Measurements from ENCODE around the gene NAV2.

The NAV2 gene

DNA sequence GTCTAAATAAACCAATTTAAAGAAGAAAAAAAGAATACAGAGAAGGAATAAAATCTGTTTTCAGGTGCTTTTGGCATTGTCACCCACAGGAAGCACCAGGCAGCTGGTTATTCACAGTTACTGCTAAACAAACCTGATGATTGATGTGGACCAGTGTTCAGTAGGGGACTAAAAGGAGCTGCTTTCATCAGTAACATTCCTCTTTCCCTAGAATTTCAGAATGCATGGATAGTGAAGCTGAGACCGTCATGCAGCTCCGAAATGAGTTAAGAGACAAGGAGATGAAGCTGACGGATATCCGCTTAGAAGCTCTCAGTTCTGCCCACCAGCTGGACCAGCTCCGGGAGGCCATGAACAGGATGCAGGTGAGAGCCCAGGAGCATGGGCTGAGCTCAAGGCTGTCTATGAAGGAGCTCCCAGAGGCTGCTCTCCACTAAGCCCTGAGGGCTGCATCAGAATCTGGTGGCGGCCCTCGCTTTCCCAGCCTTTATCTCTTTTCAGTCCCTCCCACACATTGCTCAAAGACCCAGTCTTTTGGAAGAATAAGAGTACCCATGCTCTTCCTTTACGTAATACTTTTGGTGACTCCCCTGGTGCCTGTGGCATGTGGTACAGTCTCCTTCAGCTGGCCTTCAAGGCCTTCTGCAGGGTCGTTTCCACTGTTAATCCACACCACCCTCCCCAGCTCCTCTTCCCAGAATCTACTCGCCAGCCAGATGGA is 378.2 kb downstream of the NAV2 start:
- in situ Hi-C loops (cut with HindIII; ENCODE audit: low sequenced_read_pairs), result no loop called here

DNA sequence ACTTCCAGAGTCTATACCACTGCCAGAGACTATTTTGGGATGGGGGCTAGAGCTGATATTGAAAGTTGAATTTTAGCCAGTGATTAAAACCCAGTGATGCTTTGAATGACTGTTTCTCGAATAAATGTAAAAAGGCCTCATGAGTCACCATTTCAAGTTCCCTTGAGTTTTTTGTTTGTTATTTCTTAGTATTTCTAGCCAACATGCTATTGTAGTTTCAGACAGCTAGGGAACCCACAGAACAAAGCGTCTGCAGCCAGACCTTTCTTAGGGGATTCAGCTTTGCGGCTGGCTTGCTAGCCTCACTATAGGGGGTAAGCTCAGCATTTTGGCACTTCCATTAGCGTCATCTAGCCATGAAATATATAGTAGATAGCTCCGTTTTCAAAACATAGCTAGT is 381.1 kb downstream of the NAV2 start:
- in situ Hi-C loops (cut with HindIII; ENCODE audit: low sequenced_read_pairs), result no loop called here

DNA sequence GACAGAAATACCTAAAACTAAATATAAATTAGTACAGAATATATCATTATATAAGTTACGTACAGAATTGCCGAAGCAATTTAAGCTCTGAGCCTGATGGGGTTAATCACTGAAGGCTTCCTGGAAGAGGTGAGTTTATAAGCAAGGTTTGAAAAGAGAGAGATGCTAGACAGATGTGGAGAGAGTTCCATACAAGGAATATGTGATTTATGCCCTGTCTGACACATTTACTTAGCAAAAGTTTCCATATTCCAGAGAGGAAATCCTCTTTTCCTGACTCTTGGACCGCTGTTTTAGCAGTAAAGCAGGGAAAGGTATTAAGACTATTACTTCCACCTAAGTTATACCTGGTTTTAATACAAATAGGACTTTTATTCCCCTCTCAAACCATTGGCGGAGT is 382.6 kb downstream of the NAV2 start:
- in situ Hi-C loops (cut with HindIII; ENCODE audit: low sequenced_read_pairs), result no loop called here

DNA sequence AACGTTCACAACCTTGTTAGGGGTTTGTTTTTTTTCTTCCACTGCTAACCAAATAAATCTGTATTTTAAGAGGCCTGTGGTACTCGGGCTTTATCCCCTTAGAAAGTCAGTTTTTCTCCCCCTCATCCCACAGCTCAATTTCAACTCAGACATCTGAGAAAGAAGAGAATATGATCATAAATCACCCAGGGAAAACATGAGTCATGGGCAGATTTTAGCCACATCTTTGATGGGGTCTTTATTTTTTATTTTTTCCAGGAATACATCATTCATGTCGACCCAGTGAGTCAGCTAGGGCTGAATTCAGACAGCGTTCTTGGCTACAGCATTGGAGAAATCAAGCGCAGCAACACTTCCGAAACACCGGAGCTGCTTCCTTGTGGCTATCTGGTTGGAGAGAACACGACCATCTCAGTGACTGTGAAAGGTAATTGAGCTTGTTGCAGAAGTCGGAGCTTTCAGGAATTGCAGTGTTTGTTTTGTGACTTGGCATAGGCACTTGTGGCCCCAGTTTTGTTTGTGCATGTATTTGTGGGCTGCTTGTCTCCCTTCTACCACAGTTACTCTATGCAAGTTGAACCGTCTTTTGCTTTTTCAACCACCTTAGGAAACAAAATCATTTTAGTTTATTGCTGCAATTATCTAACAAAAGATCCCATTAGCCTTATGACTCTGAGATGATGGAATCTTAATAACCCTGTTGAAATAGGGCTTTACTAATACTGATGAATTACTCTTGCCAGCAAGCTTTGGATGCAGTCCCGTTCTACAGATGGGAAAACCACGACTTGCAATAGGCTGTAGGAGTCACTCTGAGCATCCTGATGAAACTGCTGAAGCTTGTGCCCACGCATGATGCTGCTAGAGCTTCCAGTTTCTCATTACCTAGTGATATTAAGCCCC is 384.9 kb downstream of the NAV2 start:
- in situ Hi-C loops (cut with HindIII; ENCODE audit: low sequenced_read_pairs), result no loop called here

DNA sequence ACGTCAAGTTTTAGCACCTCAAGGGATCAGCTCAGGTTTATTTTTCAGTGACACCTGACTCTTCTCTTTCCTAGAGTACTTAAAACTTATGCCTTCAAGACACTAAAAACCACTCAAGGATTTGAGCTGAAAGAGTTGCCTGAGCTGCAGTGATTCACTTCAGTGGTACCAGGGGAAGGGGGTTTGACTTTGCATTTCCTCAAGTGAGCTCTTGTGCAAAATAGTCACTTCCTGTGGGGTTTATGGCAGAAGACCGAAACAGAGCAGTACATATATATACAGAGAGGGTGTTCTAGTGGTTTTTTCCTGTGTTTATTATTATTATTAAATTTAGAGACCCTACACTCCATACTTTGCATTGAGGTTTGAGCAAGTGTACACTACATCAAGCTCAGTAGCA is 386.9 kb downstream of the NAV2 start:
- in situ Hi-C loops (cut with HindIII; ENCODE audit: low sequenced_read_pairs), result no loop called here

DNA sequence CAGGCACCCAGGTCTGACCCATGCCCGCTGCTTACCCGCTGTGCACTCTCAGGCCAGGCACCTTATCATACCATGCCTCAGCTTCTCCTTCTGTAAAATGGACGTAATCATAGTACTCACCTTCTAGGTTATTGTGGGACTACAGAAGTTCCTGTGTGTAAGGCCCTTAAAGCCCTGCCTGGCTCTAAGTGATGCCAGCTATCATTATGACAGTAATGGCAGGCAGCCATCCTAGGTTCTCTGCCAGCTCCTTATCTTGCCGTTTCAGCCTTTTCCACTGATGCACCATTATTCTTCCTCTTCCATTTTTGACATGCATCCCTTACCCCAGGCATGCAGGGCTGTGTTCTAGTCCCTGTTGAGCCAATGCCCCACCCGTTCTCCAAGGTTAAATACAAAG is 389.8 kb downstream of the NAV2 start:
- in situ Hi-C loops (cut with HindIII; ENCODE audit: low sequenced_read_pairs), result no loop called here

DNA sequence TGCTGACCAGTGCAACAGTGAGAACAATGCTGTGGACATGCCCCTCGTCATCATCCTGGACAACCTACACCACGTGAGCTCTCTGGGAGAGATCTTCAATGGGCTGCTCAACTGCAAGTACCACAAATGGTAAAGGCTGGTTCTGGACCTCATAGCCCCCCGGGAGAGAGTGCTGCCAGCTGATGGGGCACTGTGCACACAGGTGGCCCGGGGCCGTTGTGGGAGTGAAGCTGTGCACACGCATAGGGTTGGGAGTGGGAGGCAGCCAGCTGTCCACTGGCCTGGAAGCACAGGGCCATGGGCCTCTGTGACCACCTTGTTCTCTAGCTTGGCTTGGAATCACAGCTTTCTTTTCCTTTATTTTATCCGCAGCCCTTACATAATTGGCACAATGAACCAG is 390.6 kb downstream of the NAV2 start:
- in situ Hi-C loops (cut with HindIII; ENCODE audit: low sequenced_read_pairs), result no loop called here

DNA sequence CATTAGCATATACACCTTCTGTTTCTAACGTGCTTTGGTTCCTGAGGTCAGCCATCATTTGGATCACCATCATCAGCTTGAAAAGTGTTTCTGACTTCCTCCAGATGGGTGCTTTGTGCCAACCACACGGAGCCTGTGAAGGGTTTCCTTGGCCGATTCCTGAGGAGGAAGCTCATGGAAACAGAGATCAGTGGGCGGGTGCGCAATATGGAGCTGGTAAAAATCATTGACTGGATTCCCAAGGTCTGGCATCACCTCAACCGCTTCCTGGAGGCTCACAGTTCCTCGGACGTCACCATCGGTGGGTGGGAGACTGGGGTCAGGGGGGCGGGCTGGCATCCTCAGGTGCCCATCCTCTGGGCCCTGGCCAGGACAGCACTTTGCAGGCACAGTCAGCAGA is 392.8 kb downstream of the NAV2 start:
- in situ Hi-C loops (cut with HindIII; ENCODE audit: low sequenced_read_pairs), result no loop called here

DNA sequence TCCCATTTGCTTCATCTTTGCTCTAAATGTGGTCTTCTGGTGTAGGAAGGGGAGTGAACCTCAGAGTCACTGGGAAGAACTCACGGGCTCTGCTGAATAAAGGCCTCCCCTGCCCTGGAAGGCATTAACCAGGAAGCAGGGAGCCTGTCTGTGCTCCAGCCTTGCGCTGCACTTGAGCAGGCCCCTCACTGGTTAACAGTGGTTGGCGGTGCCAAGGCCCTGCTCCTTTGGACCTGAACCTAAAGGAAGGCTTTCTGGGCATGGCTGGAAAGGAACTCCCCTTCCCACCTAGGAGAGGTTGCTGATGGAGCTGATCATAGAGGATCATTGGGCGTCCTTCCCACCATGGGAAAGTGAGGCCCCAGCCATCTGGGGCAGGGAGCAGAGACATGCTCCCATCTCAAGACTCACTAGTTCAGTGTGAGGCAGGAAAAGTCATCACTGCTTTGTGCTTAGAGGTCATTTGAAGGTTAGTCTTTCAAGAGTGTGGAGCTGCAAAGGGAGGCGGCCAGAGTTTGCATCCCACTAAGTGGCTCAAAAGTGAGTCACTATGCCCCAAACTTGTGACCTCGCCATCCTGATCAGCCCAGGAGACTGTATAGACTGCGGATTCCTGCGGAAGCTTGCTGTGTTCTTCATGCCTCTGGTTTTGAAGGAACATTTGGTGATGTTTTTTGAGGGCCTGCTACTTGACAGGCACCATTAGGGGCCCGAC is 397.3 kb downstream of the NAV2 start:
- in situ Hi-C loops (cut with HindIII; ENCODE audit: low sequenced_read_pairs), result no loop called here

DNA sequence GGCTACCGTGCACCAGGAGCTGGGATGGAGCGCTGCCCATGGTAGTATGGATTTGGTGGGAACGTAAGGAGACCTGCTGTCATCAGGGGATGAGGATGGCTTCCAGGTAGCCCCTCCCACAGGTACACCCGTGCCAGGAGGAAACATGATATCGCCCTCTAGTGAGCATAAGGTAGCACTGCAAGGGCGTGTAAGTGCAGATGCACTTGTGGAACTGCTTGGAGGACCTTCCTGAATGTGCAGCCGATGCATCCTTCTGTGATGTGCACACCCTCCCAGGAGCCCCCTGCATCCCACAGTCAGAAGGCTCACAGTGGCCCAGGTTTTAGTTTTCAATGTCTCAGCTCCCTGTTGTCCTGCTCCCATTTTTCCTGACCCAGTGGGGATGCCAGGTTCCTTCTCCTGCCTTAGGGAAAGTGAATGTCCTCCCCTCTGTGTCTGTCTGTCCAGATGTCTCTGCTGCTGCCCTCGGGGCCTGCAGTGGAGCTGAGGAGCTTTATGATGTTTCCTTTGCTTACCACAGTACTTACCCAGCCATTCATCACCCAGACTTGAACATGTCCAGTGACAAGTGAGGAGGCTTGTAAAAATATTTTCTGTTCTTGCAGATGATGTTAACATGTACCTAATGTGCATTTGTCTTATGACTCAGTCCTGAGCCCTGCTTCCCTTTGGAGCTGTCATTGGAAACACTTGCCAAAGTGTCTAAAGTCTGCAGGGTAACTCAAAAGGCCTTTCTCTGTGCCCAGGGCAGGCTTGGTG is 398.5 kb downstream of the NAV2 start:
- in situ Hi-C loops (cut with HindIII; ENCODE audit: low sequenced_read_pairs), result no loop called here

DNA sequence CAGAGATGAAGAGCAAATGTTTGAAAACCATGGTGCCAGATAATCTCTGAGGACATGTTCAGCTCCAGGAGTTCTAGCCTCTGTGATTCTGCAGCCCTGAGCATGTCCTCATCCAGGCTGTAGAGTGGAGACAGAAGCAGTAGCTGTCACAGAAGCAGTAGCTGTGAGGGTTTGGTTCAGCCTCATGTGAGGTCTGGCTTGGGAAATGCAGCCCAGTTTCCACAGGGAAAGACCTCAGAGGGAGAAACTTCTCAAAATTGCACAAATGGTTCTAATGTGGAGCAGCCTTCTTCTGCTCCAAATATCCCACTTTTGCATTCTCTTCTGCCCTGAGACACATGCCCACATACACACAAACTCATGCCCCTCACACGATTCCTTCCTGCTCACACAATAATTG is 399.2 kb downstream of the NAV2 start:
- in situ Hi-C loops (cut with HindIII; ENCODE audit: low sequenced_read_pairs), result no loop called here

DNA sequence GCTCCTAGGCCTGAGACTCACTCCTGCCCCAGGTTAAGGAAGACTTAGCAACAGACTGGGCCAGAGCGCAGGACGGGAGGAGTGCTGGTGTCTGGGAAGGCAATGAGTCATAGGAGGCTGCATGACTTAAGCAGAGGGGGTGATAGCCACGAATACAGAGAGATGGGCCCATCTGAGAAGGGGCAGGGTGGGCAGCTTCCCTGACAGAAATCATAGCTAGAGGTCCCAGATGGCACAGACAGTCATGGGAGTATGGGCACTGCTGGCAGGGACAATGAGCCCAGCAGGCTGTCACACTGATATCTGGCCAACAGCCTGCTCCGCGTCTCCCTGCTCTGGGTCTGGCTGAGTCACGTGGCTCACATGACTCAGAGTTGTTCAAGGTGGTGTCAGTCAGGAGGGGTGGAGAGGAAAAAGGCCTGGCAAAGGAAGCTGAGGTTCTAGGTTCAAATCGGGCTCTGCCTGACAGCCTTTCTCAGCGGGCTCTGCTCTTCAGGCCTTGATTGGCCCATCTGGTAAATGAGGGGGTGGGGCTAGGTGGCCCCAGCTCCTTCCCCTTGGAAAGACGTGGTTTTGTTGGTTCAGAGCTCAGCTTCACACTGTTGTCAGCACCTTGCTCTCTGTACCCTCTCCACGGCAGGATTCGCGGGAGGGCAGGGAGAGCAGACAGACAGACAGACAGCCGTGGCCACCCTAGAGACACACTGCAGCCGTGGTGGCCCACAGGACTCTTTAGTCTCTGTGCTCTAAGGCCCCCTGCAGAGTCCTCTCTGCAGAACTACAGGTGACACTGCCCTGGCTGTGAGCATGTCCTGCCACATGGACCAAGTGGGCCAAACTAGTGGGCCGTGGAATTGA is 399.9 kb downstream of the NAV2 start:
- in situ Hi-C loops (cut with HindIII; ENCODE audit: low sequenced_read_pairs), result no loop called here

DNA sequence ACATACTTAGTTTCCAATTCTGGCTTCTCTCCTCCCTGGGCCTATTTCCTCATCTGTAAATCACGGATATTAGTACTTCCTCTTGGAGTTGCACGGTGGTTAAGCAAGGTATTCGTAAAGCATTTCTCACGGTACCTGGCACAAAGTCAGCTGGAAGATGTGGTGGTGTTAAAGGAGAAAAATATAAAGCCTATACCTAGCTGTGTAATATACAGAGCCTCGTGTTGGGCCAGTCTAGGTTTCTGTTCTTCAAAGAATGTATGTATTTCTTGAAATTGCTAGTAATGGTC is 400.5 kb downstream of the NAV2 start:
- in situ Hi-C loops (cut with HindIII; ENCODE audit: low sequenced_read_pairs), result no loop called here

DNA sequence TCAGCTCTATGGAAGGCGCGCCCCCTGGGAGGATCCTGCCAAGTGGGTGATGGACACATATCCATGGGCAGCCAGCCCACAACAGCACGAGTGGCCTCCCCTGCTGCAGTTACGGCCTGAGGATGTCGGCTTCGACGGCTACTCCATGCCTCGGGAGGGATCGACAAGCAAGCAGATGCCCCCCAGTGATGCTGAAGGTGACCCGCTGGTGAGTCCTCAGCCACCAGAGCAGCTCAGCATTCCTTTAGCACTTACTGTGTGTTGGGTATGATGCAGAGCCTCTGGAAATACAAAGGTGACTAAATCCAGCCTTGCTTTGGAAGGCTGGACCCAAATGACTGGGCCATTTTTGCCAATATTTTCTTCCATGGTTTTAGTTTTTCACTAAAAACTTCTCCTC is 402.0 kb downstream of the NAV2 start:
- in situ Hi-C loops (cut with HindIII; ENCODE audit: low sequenced_read_pairs), result no loop called here

DNA sequence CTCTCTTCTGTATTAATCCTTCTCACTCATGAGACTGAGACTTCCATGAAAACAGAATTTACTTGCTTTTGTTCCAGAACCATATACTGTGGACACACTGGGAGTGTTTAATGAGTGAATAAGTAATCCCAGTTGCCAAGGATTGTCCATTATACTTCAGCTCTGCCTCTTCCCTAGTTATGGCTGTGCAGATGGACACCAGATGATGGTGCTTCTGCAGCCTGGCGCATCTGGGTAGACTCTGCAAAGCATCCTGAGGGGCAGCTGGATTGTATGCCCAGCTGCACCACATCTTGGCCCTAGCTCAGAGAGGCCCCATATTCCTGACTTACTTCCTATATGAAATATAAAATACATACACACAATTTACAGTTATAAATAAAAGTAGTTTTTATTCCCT is 404.2 kb downstream of the NAV2 start:
- in situ Hi-C loops (cut with HindIII; ENCODE audit: low sequenced_read_pairs), result no loop called here

DNA sequence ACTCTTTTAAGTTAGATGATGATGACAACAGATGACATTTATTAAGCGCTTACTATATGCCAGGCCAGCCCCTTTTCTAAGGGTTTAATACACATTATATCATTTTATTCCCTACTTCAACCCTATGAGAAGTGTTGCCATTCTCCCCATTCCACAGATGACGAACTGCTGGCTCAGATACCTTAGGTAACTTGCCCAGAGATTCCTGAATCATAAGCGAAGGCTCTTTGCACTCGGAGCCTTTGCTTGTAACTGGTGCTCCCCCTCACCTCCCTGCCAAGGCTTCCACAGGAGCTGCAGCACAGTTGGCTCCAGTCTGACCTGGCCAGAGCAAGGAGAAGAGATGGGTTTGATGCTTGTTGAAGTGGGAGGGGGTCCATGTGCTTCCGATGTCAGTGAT is 404.7 kb downstream of the NAV2 start:
- in situ Hi-C loops (cut with HindIII; ENCODE audit: low sequenced_read_pairs), result no loop called here

DNA sequence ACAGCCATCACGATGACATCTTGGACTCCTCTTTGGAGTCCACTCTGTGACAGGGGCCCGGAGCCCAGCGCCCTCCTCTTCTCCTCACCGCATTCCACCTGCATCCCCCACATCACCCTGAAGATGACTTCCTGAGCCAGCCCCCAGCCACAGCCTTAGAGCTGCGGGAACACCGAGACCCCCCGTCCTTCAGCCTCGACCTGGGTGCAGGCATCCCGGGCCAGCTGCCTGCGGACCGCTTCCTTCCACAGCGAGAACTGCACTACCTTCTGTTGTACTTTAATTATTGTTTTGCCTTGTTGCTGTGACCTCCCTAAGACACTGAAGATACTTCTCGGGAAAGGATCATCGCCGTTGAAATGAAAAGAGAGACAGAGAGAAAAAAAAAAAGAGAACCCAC is 405.6 kb downstream of the NAV2 start:
- in situ Hi-C loops (cut with HindIII; ENCODE audit: low sequenced_read_pairs), result no loop called here

DNA sequence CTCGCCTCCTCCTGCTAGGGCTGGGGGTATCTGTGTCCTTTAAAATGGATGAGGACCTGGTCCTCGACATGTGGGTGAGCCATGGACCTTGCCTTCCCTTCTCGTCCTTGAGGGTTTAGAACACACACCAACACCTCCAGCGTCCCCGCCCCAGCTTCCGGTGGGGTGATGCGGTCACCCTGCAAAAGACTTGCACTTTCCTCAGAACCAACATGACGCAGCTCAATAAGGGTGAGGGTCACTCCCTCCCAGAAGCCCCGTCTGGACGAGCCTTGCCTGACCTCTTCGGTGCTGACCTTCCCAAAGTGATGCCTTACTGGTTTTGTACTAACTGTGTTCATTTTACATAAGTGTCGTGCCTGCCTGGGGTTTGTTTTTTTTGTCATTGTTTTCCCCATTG is 406.7 kb downstream of the NAV2 start:
- in situ Hi-C loops (cut with HindIII; ENCODE audit: low sequenced_read_pairs), result no loop called here

DNA sequence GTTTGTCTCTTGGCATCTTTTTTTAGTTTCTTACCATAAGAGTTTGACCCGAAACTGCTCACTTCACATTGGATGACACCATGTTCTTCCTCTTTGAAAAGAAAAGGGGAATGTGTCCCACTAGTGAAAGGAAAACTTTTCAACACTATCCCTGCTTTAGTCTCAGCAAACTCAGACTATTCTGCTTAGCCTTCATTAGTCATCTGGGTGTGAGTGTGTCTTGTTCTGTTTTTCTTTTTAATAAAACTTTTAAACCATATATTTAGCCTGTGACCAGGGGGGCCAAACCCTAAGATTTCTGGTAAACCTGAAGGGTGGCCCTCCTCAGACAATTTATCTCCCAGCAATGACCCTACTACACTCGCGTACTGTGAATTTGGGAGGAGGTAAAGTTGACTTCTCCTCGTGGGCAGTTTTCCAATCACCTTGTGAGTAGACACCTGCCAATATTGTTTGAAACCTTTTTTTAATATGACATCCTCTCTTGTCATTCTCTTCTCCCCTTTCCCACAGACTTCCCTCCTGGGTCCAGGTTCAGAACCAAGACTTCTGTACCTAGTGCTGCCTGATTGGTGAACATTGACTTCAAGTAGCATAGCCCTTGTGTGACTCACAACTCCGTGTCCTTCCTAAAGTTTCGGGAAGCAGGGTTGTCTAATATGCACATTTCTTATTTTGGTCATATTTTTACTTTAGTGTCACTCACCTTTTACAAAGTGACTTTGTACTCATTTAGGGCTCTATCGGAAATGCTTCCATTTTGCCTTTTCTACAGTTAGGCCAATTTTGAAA is 407.7 kb downstream of the NAV2 start:
- in situ Hi-C loops (cut with HindIII; ENCODE audit: low sequenced_read_pairs), result no loop called here

DNA sequence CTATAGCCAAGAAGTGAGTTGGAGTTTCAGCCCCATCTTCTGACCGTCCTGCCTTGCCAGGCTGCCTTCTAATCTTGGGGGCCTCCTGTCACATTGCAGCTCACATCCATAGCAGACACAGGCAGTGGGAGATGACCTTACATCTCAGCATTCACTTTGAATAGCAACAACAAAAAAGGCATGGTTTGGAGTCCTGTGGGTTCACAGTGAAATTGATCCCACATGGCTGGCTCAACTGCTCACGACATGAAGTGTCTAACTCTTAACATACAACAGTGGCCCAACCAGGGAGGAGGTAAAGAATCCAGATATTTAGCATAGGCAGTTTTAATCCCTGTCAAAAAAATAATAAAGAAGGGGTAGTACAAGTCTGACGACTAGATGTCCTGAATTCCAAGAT is 409.5 kb downstream of the NAV2 start:
- in situ Hi-C loops (cut with HindIII; ENCODE audit: low sequenced_read_pairs), result no loop called here
